CD14-positive monocyte (primary cell): ENCODE data around the gene PKLR. TPM values are rescaled to one million over a fixed set of nuclear protein-coding genes. Genes with fewer than 3 reads are reported as not detected.
A peak's percentile ranks its signal among the peaks of the same experiment; 100 is the strongest.

ENCODE experiments used
- DNase-seq, 3 donors: peaks; one replicate each; pipeline ENCODE4 v3.0.0-alpha.2; 2011 to 2022
- H2AFZ ChIP-seq: 2 replicates; pipeline ENCODE4 v1.6.0; 2012; ENCODE audit warnings: mild to moderate bottlenecking, low read depth, low read length, inconsistent platforms; ENCODE audit not compliant: insufficient read depth, poor library complexity, severe bottlenecking
- H3K27ac ChIP-seq, 2 donors: 1 replicate in 1 of 2; 2 replicates in 1 of 2; pipeline ENCODE4 v1.5.1; 2012 to 2013; ENCODE audit warnings: low read length in 2 of 2, control low read depth in 1 of 2, inconsistent platforms in 1 of 2, low read depth in 1 of 2, mild to moderate bottlenecking in 1 of 2
- H3K27me3 ChIP-seq, 2 donors: one replicate each; pipeline versions ENCODE4 v1.6.0 to v1.6.1; 2011 to 2013; ENCODE audit warnings: low read length in 2 of 2; ENCODE audit not compliant: control insufficient read depth in 2 of 2, insufficient read depth in 2 of 2
- H3K36me3 ChIP-seq, 2 donors: replicated peaks in 1 of 2; 1 replicate in 1 of 2; 2 replicates in 1 of 2; pipeline versions ENCODE4 v1.5.1 to v1.6.1; 2012 to 2013; ENCODE audit warnings: low read length in 2 of 2, control low read depth in 1 of 2, inconsistent platforms in 1 of 2, mild to moderate bottlenecking in 1 of 2; ENCODE audit not compliant: insufficient read depth in 2 of 2, control insufficient read depth in 1 of 2
- H3K4me1 ChIP-seq, 2 donors: 1 replicate in 1 of 2; 2 replicates in 1 of 2; pipeline versions ENCODE4 v1.5.1 to v1.6.1; 2012 to 2013; ENCODE audit warnings: low read length in 2 of 2, control low read depth in 1 of 2, inconsistent platforms in 1 of 2, mild to moderate bottlenecking in 1 of 2, moderate library complexity in 1 of 2; ENCODE audit not compliant: insufficient read depth in 2 of 2, control insufficient read depth in 1 of 2
- H3K4me2 ChIP-seq: replicated peaks from 2 replicates; pipeline ENCODE3; 2012; ENCODE audit warnings: low read length, moderate library complexity, mild to moderate bottlenecking; ENCODE audit not compliant: poor library complexity, severe bottlenecking; ENCODE audit errors: extremely low read depth
- H3K4me3 ChIP-seq, 3 experiments: fragments of 200-600 bp in 1 of 3; sonication (generic) in 1 of 3; replicated peaks in 1 of 3; 1 replicate in 2 of 3; 2 replicates in 1 of 3; pipeline ENCODE4 v1.5.1; 2011 to 2013; ENCODE audit warnings: low read length in 3 of 3, mild to moderate bottlenecking in 3 of 3, control low read depth in 2 of 3, low read depth in 2 of 3, inconsistent platforms in 1 of 3, moderate library complexity in 1 of 3
- H3K79me2 ChIP-seq: 2 replicates; pipeline ENCODE4 v1.6.0; 2012; ENCODE audit warnings: mild to moderate bottlenecking, control low read depth, inconsistent platforms, low read length, moderate library complexity; ENCODE audit not compliant: insufficient read depth
- H3K9ac ChIP-seq: 2 replicates; pipeline ENCODE4 v1.6.0; 2017; ENCODE audit warnings: low read length, mild to moderate bottlenecking; ENCODE audit not compliant: insufficient read depth, poor library complexity, severe bottlenecking
- H3K9me3 ChIP-seq, 2 donors: replicated peaks in 1 of 2; 1 replicate in 1 of 2; 2 replicates in 1 of 2; pipeline versions ENCODE4 v1.5.1 to v1.6.1; 2012 to 2013; ENCODE audit warnings: low read length in 2 of 2, control low read depth in 1 of 2; ENCODE audit not compliant: control insufficient read depth in 1 of 2, insufficient read depth in 1 of 2
- H4K20me1 ChIP-seq: 2 replicates; pipeline ENCODE4 v1.6.0; 2012; ENCODE audit warnings: mild to moderate bottlenecking, low read length, control low read depth, moderate library complexity; ENCODE audit not compliant: insufficient read depth
- H3K27ac Mint-ChIP-seq, 7 donors: one replicate each; pipeline ENCODE4 v1.8.0; 2020; ENCODE audit warnings: mild to moderate bottlenecking in 7 of 7, mixed read lengths in 7 of 7, moderate library complexity in 6 of 7, inconsistent platforms in 2 of 7
- H3K27me3 Mint-ChIP-seq, 3 donors: one replicate each; pipeline ENCODE4 v1.8.0; 2021 to 2022; ENCODE audit warnings: low read depth in 3 of 3, mild to moderate bottlenecking in 3 of 3, mixed read lengths in 3 of 3, moderate library complexity in 3 of 3, inconsistent platforms in 1 of 3
- H3K36me3 Mint-ChIP-seq, 2 donors: one replicate each; pipeline ENCODE4 v1.8.0; 2020; ENCODE audit warnings: mixed read lengths in 2 of 2, inconsistent platforms in 1 of 2, mild to moderate bottlenecking in 1 of 2
- H3K4me1 Mint-ChIP-seq: one replicate; pipeline ENCODE4 v1.8.0; 2020; ENCODE audit warnings: mild to moderate bottlenecking, mixed read lengths
- H3K4me3 Mint-ChIP-seq, 2 donors: one replicate each; pipeline ENCODE4 v1.8.0; 2020; ENCODE audit warnings: mild to moderate bottlenecking in 2 of 2, mixed read lengths in 2 of 2, moderate library complexity in 1 of 2
- H3K9me3 Mint-ChIP-seq, 7 donors: one replicate each; pipeline ENCODE4 v1.8.0; 2020 to 2022; ENCODE audit warnings: mixed read lengths in 7 of 7, mild to moderate bottlenecking in 6 of 7, moderate library complexity in 6 of 7, inconsistent platforms in 2 of 7
- CTCF ChIP-seq: fragments of 200-600 bp; IDR thresholded peaks from one replicate; pipeline ENCODE4 v1.8.0; 2022; ENCODE audit warnings: antibody characterized with exemption, mild to moderate bottlenecking
- WGBS: methylation state at CpG from one replicate; pipeline ENCODE4 v1.1.5; 2013; ENCODE audit warnings: missing lambda C conversion rate; ENCODE audit not compliant: insufficient coverage; 5-methylcytosine and 5-hydroxymethylcytosine counted together
- intact Hi-C, 2 donors: fragments of 100-400 bp; cut with micrococcal nuclease; formaldehyde crosslinking; loops; one replicate each; pipeline versions ENCODE4 v1.15.0 to v1.15.1; 2023
- polyA plus RNA-seq, 3 donors: library from polyadenylated mRNA; depleted of rRNA in 1 of 3; unstranded in 2 of 3; stranded (reverse) in 1 of 3; fragments of 300-500 nt in 2 of 3; fragments of >200 nt in 1 of 3; fragmentation: Illumina TruSeq in 2 of 3; gene quantifications; 1 replicate in 2 of 3; 2 replicates in 1 of 3; pipeline ENCODE4 v1.2.3, GENCODE V29; 2012 to 2021

The PKLR gene
- polyA plus RNA-seq, 3 donors = 0.05 TPM; not detected in 2

GRCh38 chr1:155326020-155326526, 24.8 kb upstream of the PKLR start:
- H3K9ac ChIP-seq = no peak overlapping the region
- Mint-ChIP-seq H3K27ac (peak overlapping the region in 2 of 7 donors; percentile 41 to 83), H3K9me3 (no peaks in the 10 kb centered on the region), H3K36me3 (peaks cover 13 to 32% of the 10 kb centered on the region in 2 donors), H3K4me1 (peaks cover 31% of the 10 kb centered on the region), H3K4me3 (peak overlapping the region in 1 of 2 donors; percentile 50), H3K27me3 (peaks cover 2 to 5% (median 2%) of the 10 kb centered on the region in 3 donors)
- H4K20me1 ChIP-seq = peaks cover 29% of the 10 kb centered on the region
- no peak overlapping the region for H2AFZ ChIP-seq
- H3K9me3 ChIP-seq = no peaks in the 10 kb centered on the region
- no peak overlapping the region for H3K27ac ChIP-seq
- no peak for TF ChIP-seq CTCF
- H3K27me3 ChIP-seq = no peaks in the 10 kb centered on the region
- H3K4me1 ChIP-seq = peaks cover 21 to 37% of the 10 kb centered on the region in 2 donors
- peak overlapping the region; percentile 78 for H3K4me2 ChIP-seq
- peaks cover 12 to 27% of the 10 kb centered on the region in 2 donors for H3K36me3 ChIP-seq
- intact Hi-C loops = no loop called here
- DNase-seq = no peak
- H3K79me2 ChIP-seq = peaks cover 16% of the 10 kb centered on the region
- WGBS = 70% methylated on average over 5 of the region's 6 CpGs
- no peak overlapping the region for H3K4me3 ChIP-seq

- intact Hi-C loops = no loop called here
- DNase-seq = no peak
- H3K4me3 Mint-ChIP-seq = no peak overlapping the region
These were observed 24.3 kb upstream of the PKLR start for GRCh38 chr1:155325603-155325893.

More at GRCh38 chr1:155325603-155325893, 24.3 kb upstream of the PKLR start:
- peaks cover 34% of the 10 kb centered on the region for H3K4me1 Mint-ChIP-seq
- Histone ChIP-seq H3K36me3 (peaks cover 7 to 22% of the 10 kb centered on the region in 2 donors), H3K9me3 (no peaks in the 10 kb centered on the region), H3K79me2 (peaks cover 16% of the 10 kb centered on the region), H3K4me2 (peak overlapping the region; percentile 78), H3K4me3 (peak overlapping the region in 1 of 3 experiments; percentile 80), H3K9ac (peak overlapping the region; percentile 65), H3K27ac (no peak overlapping the region), H3K27me3 (no peaks in the 10 kb centered on the region), H4K20me1 (peaks cover 26% of the 10 kb centered on the region), H3K4me1 (peaks cover 26 to 42% of the 10 kb centered on the region in 2 donors), H2AFZ (no peak overlapping the region)
- no peak for TF ChIP-seq CTCF
- no peak overlapping the region for H3K27ac Mint-ChIP-seq
- WGBS = 89% methylated on average over 6 of the region's 6 CpGs
- peaks cover 2 to 7% (median 2%) of the 10 kb centered on the region in 3 donors for H3K27me3 Mint-ChIP-seq
- H3K9me3 Mint-ChIP-seq = no peaks in the 10 kb centered on the region
- H3K36me3 Mint-ChIP-seq = peaks cover 8 to 27% of the 10 kb centered on the region in 2 donors
